HCT116 (cell line): ENCODE data around the gene MCCD1. TPM values are rescaled to one million over a fixed set of nuclear protein-coding genes. Genes with fewer than 3 reads are reported as not detected.

ENCODE experiments used
- ATAC-seq: fragments of 200-7000 bp; cut with Tn5 transposase; 2 replicates; pipeline ENCODE4 v1.9.1; 2020; ENCODE audit warnings: mild to moderate bottlenecking, moderate library complexity
- BruUV-seq: library from RNA; stranded (reverse); fragments of 400-500 nt; replicated peaks from 2 replicates; lab custom pipeline; 2021; lab: Mats Ljungman, UMichigan
- CTCF ChIA-PET: fragments of 300-600 bp; sonication (Branson Sonifier 250); formaldehyde crosslinking; loops from one replicate; lab custom pipeline; 2021; ENCODE audit warnings: antibody characterized with exemption; lab: Charles Lee
- POLR2A ChIA-PET: fragments of 300-600, 350-600 bp; sonication (Branson Sonifier 250); formaldehyde crosslinking; loops from one replicate; lab custom pipeline; 2021; ENCODE audit warnings: antibody characterized with exemption; lab: Charles Lee
- RAD21 ChIA-PET, 2 experiments: fragments of 300-600 bp; sonication (Branson Sonifier 250); formaldehyde crosslinking; loops; one replicate each; lab custom pipeline; 2023; ENCODE audit warnings: low total read pairs in 2 of 2; ENCODE audit not compliant: uncharacterized antibody in 2 of 2, unreplicated experiment in 2 of 2, low non-redundant PET in 1 of 2; lab: Charles Lee
- DNase-seq: peaks from one replicate; pipeline ENCODE4 v3.0.0-alpha.2; 2010; ENCODE audit warnings: low read depth, low spot score
- H2AFZ ChIP-seq: fragments of 200-600 bp; shearing (Covaris generic), sonication (generic); 2 replicates; pipeline ENCODE4 v1.6.1; 2017; ENCODE audit warnings: low read depth, mixed run types, mixed read lengths, antibody characterized with exemption, low read length; ENCODE audit not compliant: poor library complexity, severe bottlenecking
- H3K27ac ChIP-seq: 2 replicates; pipeline ENCODE4 v1.5.1; 2012; ENCODE audit warnings: low read depth, low read length
- H3K27me3 ChIP-seq: fragments of 200-600 bp; sonication (generic); 2 replicates; pipeline ENCODE4 v1.6.1; 2016; ENCODE audit warnings: mixed run types, low read length, mixed read lengths; ENCODE audit not compliant: insufficient read depth
- H3K36me3 ChIP-seq, 2 experiments: fragments of 200-500 bp in 1 of 2; fragments of 200-600 bp in 1 of 2; sonication (Bioruptor generic) in 1 of 2; sonication (generic) in 1 of 2; 2 replicates each; pipeline versions ENCODE4 v1.5.1 to v1.6.1; 2014 to 2016; ENCODE audit warnings: low read length in 2 of 2, inconsistent platforms in 1 of 2, mixed read lengths in 1 of 2, mixed run types in 1 of 2; ENCODE audit not compliant: insufficient read depth in 2 of 2, control insufficient read depth in 1 of 2
- H3K4me1 ChIP-seq, 2 experiments: fragments of 200-600 bp in 1 of 2; sonication (generic) in 1 of 2; 2 replicates each; pipeline versions ENCODE4 v1.5.1 to v1.6.1; 2012 to 2017; ENCODE audit warnings: low read length in 2 of 2, inconsistent platforms in 1 of 2, mild to moderate bottlenecking in 1 of 2, mixed read lengths in 1 of 2, mixed run types in 1 of 2, moderate library complexity in 1 of 2; ENCODE audit not compliant: insufficient read depth in 2 of 2, control insufficient read depth in 1 of 2
- H3K4me2 ChIP-seq: fragments of 200-600 bp; sonication (generic); 2 replicates; pipeline ENCODE4 v1.6.1; 2017; ENCODE audit warnings: mixed run types, low read length, mixed read lengths
- H3K4me3 ChIP-seq, 2 experiments: fragments of 200-600 bp in 1 of 2; sonication (generic) in 1 of 2; replicated peaks in 1 of 2; 2 replicates each; pipeline ENCODE4 v1.5.1; 2011 to 2016; ENCODE audit warnings: low read length in 2 of 2, control low read depth in 1 of 2, low read depth in 1 of 2, mild to moderate bottlenecking in 1 of 2, mixed read lengths in 1 of 2, mixed run types in 1 of 2
- H3K79me2 ChIP-seq: fragments of 200-600 bp; sonication (generic); 2 replicates; pipeline ENCODE4 v1.6.1; 2017; ENCODE audit warnings: mild to moderate bottlenecking, mixed run types, low read length, moderate library complexity, mixed read lengths; ENCODE audit not compliant: insufficient read depth
- H3K9ac ChIP-seq: fragments of 200-600 bp; sonication (generic); 2 replicates; pipeline ENCODE4 v1.6.1; 2016; ENCODE audit warnings: low read length, mixed read lengths
- H3K9me2 ChIP-seq: fragments of 200-600 bp; sonication (generic), shearing (Covaris generic); 2 replicates; pipeline ENCODE4 v1.6.1; 2017; ENCODE audit warnings: mixed run types, mild to moderate bottlenecking, moderate library complexity; ENCODE audit not compliant: insufficient read depth
- H3K9me3 ChIP-seq, 2 experiments: fragments of 200-500 bp in 1 of 2; fragments of 200-600 bp in 1 of 2; sonication (Bioruptor generic) in 1 of 2; sonication (generic) in 1 of 2; 2 replicates each; pipeline ENCODE4 v1.6.1; 2014 to 2017; ENCODE audit warnings: low read length in 2 of 2, mixed read lengths in 2 of 2, inconsistent platforms in 1 of 2, low read depth in 1 of 2, mild to moderate bottlenecking in 1 of 2, mixed run types in 1 of 2, moderate library complexity in 1 of 2; ENCODE audit not compliant: control insufficient read depth in 1 of 2, insufficient read depth in 1 of 2
- H4K20me1 ChIP-seq: fragments of 200-600 bp; sonication (generic), shearing (Covaris generic); 2 replicates; pipeline ENCODE4 v1.6.1; 2017; ENCODE audit warnings: mixed run types, mild to moderate bottlenecking, moderate library complexity; ENCODE audit not compliant: insufficient read depth
- EZH2phosphoT487 ChIP-seq: fragments of 200-600 bp; IDR thresholded peaks from 2 replicates; pipeline ENCODE4 v1.6.1; 2018; ENCODE audit warnings: antibody characterized with exemption, borderline replicate concordance
- POLR2AphosphoS5 ChIP-seq: IDR thresholded peaks from 2 replicates; pipeline ENCODE4 v1.6.1; 2011; ENCODE audit warnings: mild to moderate bottlenecking, low read depth, low read length, moderate library complexity
- TCF7L2 ChIP-seq: IDR thresholded peaks from 2 replicates; pipeline ENCODE4 v1.7.0; 2011; ENCODE audit warnings: borderline replicate concordance, inconsistent platforms; ENCODE audit not compliant: insufficient read depth, insufficient read length; ENCODE audit errors: extremely low read depth
- intact Hi-C: fragments of 100-400 bp; cut with micrococcal nuclease; formaldehyde crosslinking; loops from 2 replicates; pipeline ENCODE4 v1.10.0; 2022
- total RNA-seq: library from RNA; stranded (reverse); gene quantifications from one replicate; pipeline ENCODE4 v1.2.1, GENCODE V29; 2021; ENCODE audit not compliant: unreplicated experiment

MCCD1 gene
- total RNA-seq, 1 experiment from 2014 or later: not detected

DNA sequence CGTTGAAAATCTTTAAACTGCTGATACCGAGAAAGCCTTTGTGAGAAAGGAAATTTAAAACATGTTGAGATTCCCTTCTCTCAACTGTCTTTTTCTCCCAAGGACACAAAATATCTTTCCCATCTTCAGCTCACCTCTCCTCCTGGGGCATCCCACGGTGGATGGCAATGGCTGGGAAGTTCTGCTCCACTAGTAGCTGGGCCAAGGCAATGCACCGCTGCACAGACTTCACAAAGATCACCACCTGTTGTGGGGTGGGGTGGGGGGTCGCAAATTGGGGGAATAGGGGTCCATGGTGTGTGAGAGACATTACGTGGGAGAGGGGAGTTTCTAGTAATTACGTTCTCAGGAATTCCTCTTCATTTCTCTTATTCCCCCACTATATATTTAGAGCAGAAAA lies 2.4 kb downstream of the MCCD1 start:
- Histone ChIP-seq H3K36me3 (peaks cover 48 to 57% of the 10 kb centered on the region in 2 experiments), H3K4me3 (no peak overlapping the region), H3K27me3 (no peaks in the 10 kb centered on the region), H3K9me2 (no peaks in the 10 kb centered on the region), H4K20me1 (peaks cover 22% of the 10 kb centered on the region; the same call in 1 of the 2 replicates), H3K27ac (no peak overlapping the region), H3K4me2 (no peak overlapping the region), H3K79me2 (peaks cover 37% of the 10 kb centered on the region), H2AFZ (no peak overlapping the region), H3K9me3 (no peaks in the 10 kb centered on the region), H3K9ac (no peak overlapping the region), H3K4me1 (no peaks in the 10 kb centered on the region)
- intact Hi-C loops: no loop called here
- DNase-seq (no peak), ATAC-seq (no peak)
- BruUV-seq: no TSS peak
- TF ChIP-seq POLR2AphosphoS5 (peak; percentile 19; the same call in 1 of the 2 replicates), TCF7L2 (no peak)
- RAD21 ChIA-PET: no interaction called here
- POLR2A ChIA-PET: interaction anchor here (1.3 kb wide), 2 partner anchors 10 to 36 kb away, joined by 3 to 6 read pairs; partner anchors contain the start of gene DDX39B
- CTCF ChIA-PET: no interaction called here

DNA sequence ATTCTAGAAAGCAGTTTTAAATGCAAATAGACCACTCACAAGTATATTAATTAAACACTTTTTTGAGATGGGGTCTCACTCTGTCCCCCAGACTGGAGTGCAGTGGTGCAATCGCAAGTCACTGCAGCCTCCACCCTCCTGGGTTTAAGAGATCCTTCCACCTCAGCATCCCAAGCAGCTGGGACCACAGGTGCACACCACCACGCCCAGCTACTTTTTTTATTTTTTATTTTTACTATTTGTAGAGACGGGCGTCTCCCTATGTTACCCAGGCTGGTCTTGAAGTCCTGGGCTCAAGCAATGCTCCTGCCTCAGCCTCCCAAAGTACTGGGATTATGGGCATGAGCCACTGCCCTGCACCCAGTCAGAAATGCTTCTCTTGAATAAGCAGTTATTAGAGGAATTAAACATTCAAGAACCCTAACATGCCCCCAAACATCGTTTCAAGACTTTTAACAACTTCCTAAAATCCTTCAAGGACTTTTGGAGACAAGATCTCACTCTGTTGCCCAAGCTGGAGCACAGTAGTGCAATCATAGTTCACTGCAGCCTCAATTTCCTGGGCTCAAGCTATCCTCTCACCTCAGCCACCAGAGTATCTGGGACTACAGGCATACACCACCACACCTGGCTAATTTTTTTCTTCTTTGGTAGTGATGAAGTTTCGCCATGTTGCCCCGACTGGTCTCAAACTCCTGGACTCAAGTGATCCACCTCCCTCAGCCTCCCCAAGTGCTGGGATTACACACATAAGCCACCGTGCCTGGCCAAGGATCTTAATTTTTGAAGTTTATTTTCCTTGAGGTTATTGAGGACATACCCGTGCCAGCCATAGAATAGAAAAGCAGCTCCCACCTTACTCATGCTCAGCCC lies 3.2 kb downstream of the MCCD1 start:
- POLR2A ChIA-PET: interaction anchor here (0.7 to 1.3 kb wide), 4 partner anchors 9 to 129 kb away, joined by 3 to 8 read pairs (median 4); partner anchors contain the start of genes C6orf47, DDX39B and MICB
- TF ChIP-seq EZH2phosphoT487 (no peak), POLR2AphosphoS5 (peak; percentile 26; the same call in 1 of the 2 replicates)
- TF ChIP-seq, all 23 proteins: peak for 1

More for the DNA sequence above, 3.2 kb downstream of the MCCD1 start:
- ChIA-PET RAD21 (no interaction called here), CTCF (no interaction called here)
- BruUV-seq: no TSS peak
- H3K79me2 ChIP-seq: peaks cover 46% of the 10 kb centered on the region
- intact Hi-C loops: no loop called here
- no peak overlapping the region for H2AFZ ChIP-seq
- ATAC-seq (no peak), DNase-seq (no peak)
- no peak overlapping the region for H3K9ac ChIP-seq
- H3K36me3 ChIP-seq: peaks cover 56 to 64% of the 10 kb centered on the region in 2 experiments
- no peak overlapping the region for H3K4me2 ChIP-seq
- no peaks in the 10 kb centered on the region for H3K27me3 ChIP-seq
- no peaks in the 10 kb centered on the region for H3K4me1 ChIP-seq
- H3K4me3 ChIP-seq: no peak overlapping the region
- H4K20me1 ChIP-seq: peaks cover 25% of the 10 kb centered on the region; the same call in 1 of the 2 replicates
- no peaks in the 10 kb centered on the region for H3K9me3 ChIP-seq
- no peak overlapping the region for H3K27ac ChIP-seq
- H3K9me2 ChIP-seq: no peaks in the 10 kb centered on the region
